Fibroblast of lung (primary cell): ENCODE data around the gene POC1B. TPM values are rescaled to one million over a fixed set of nuclear protein-coding genes. Genes with fewer than 3 reads are reported as not detected.

Source experiments
- DNase-seq, 2 donors: peaks; one replicate each; pipeline versions ENCODE4 v3.0.0 to v3.0.0-alpha.2; 2010; ENCODE audit warnings: low read depth in 2 of 2
- H2AFZ ChIP-seq: 2 replicates; pipeline ENCODE4 v1.5.1; 2012; ENCODE audit warnings: low read length, control low read depth, inconsistent platforms
- H3K27ac ChIP-seq: 2 replicates; pipeline ENCODE4 v1.5.1; 2011; ENCODE audit warnings: low read length, control low read depth; ENCODE audit not compliant: insufficient read depth
- H3K27me3 ChIP-seq: 2 replicates; pipeline ENCODE4 v1.5.1; 2011; ENCODE audit warnings: mild to moderate bottlenecking, low read length; ENCODE audit not compliant: control insufficient read depth, insufficient read depth
- H3K36me3 ChIP-seq: 2 replicates; pipeline ENCODE4 v1.5.1; 2011; ENCODE audit warnings: low read length; ENCODE audit not compliant: control insufficient read depth, insufficient read depth
- H3K4me1 ChIP-seq: 2 replicates; pipeline ENCODE4 v1.5.1; 2011; ENCODE audit warnings: low read length; ENCODE audit not compliant: control insufficient read depth, insufficient read depth; ENCODE audit errors: extremely low read depth
- H3K4me2 ChIP-seq: 2 replicates; pipeline ENCODE4 v1.5.1; 2011; ENCODE audit warnings: low read length, control low read depth; ENCODE audit not compliant: insufficient read depth; ENCODE audit errors: extremely low read depth
- H3K4me3 ChIP-seq, 4 experiments: fragments of 200-600 bp in 1 of 4; sonication (generic) in 1 of 4; replicated peaks in 1 of 4; 2 replicates each; pipeline ENCODE4 v1.5.1; 2011 to 2016; ENCODE audit warnings: low read length in 4 of 4, low read depth in 3 of 4, mild to moderate bottlenecking in 3 of 4, control low read depth in 2 of 4, inconsistent platforms in 1 of 4, mixed read lengths in 1 of 4; ENCODE audit not compliant: insufficient read depth in 1 of 4; ENCODE audit errors: control extremely low read depth in 1 of 4
- H3K79me2 ChIP-seq: 2 replicates; pipeline ENCODE4 v1.5.1; 2012; ENCODE audit warnings: mild to moderate bottlenecking, low read length, inconsistent platforms; ENCODE audit not compliant: control insufficient read depth, insufficient read depth
- H3K9ac ChIP-seq: 2 replicates; pipeline ENCODE4 v1.5.1; 2011; ENCODE audit warnings: mild to moderate bottlenecking, low read length, control low read depth; ENCODE audit not compliant: insufficient read depth
- H3K9me3 ChIP-seq: 2 replicates; pipeline ENCODE4 v1.5.1; 2012; ENCODE audit warnings: low read depth, low read length; ENCODE audit not compliant: control insufficient read depth, insufficient read depth
- H4K20me1 ChIP-seq: 2 replicates; pipeline ENCODE4 v1.5.1; 2011; ENCODE audit warnings: low read length; ENCODE audit not compliant: control insufficient read depth, insufficient read depth; ENCODE audit errors: extremely low read depth
- EZH2 ChIP-seq: IDR thresholded peaks from 2 replicates; pipeline ENCODE4 v1.5.1; 2012; ENCODE audit warnings: low read length, control low read depth, mild to moderate bottlenecking; ENCODE audit errors: missing control alignments
- polyA plus RNA-seq, 2 donors: library from polyadenylated mRNA; depleted of rRNA in 1 of 2; stranded (reverse) in 1 of 2; unstranded in 1 of 2; fragments of >200 nt; gene quantifications; 2 replicates each; pipeline ENCODE4 v1.2.1, GENCODE V29; 2011 to 2012; ENCODE audit warnings: missing spikeins in 1 of 2
- total RNA-seq: library from RNA; depleted of rRNA; stranded (reverse); fragments of >200 nt; gene quantifications from 2 replicates; pipeline ENCODE4 v1.2.1, GENCODE V29; 2014
- TF ChIP-seq, protein P1 (sequence below), 2 donors: IDR thresholded peaks in 1 of 2; conservative IDR thresholded peaks in 1 of 2; 1 replicate in 1 of 2; 2 replicates in 1 of 2; pipeline ENCODE4 v1.5.1; 2011 to 2012; ENCODE audit warnings: low read length in 2 of 2, control low read depth in 1 of 2, inconsistent platforms in 1 of 2, low read depth in 1 of 2, mild to moderate bottlenecking in 1 of 2

POC1B gene
- total and polyA plus RNA-seq, 2 donors (not counting 1 experiment from before 2014, with no cell fraction given) = 10.2 to 16.7 TPM

DNA sequence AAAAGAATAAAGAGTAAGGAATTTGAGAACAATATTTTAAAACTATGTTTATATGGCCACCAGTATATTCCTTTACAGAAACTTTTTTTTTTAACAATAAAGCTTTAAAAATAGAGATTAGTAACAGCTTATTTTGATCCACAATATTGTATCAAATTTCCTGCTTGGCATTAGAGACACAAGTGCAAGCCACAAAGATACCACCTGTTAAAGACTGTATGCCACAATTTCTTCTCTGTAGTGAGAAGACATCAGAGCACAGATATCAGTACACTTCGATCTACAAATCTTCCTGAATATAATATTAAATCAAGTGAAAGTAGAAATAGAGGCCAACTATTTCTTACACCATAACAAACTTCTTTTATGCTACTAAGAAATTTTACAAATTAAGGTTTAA is 69.3 kb downstream of the POC1B start:
- no peaks in the 10 kb centered on the region for H3K27me3 ChIP-seq

DNA sequence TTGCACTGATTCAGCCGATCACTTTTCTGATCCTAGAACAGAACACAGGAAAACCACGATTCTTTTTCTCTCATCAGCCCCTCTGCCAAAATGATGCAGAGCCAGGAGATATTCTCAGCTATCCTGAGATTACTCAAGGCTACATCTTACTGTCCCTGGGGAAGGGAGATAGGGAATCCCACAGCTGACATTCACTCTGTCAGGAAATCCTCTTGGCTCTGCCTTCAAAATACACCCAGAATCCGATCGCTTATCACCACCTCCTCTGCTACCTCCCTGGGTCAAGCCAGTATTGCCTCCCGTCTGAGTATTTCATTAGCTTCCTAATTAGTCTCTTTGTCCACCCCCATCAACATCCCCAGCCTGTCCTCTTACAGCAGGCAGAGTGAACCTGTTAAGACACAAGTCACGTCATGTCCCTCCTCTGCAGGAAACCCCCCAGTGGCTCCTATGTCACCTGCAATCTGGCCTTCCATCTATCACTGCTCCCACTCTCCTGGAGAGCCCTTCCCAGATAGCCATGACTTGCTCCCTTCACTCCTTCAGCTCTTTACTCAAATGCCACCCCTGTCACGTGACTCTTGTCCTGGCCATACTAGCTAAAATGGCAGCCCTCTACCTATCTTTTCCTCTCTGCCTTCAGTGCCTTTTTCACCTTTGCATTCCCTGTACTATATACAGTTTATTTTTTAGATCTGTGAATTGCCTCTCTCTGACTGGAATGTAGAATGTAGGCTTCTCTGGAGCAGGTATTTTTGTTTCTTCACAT is 71.6 kb downstream of the POC1B start:
- Histone ChIP-seq H3K79me2 (no peaks in the 10 kb centered on the region), H3K27me3 (no peaks in the 10 kb centered on the region), H3K9me3 (no peaks in the 10 kb centered on the region), H3K9ac (peak overlapping the region; percentile 14), H3K4me3 (no peak overlapping the region), H3K4me2 (peak overlapping the region; percentile 48), H3K36me3 (no peaks in the 10 kb centered on the region), H3K27ac (peak overlapping the region; percentile 69), H3K4me1 (peaks cover 15% of the 10 kb centered on the region), H2AFZ (peak overlapping the region; percentile 7), H4K20me1 (no peaks in the 10 kb centered on the region)
- no peak for DNase-seq
- TF ChIP-seq, protein P1, sequence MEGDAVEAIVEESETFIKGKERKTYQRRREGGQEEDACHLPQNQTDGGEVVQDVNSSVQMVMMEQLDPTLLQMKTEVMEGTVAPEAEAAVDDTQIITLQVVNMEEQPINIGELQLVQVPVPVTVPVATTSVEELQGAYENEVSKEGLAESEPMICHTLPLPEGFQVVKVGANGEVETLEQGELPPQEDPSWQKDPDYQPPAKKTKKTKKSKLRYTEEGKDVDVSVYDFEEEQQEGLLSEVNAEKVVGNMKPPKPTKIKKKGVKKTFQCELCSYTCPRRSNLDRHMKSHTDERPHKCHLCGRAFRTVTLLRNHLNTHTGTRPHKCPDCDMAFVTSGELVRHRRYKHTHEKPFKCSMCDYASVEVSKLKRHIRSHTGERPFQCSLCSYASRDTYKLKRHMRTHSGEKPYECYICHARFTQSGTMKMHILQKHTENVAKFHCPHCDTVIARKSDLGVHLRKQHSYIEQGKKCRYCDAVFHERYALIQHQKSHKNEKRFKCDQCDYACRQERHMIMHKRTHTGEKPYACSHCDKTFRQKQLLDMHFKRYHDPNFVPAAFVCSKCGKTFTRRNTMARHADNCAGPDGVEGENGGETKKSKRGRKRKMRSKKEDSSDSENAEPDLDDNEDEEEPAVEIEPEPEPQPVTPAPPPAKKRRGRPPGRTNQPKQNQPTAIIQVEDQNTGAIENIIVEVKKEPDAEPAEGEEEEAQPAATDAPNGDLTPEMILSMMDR (conservative IDR thresholded peaks at IDR 0.05 in 1 of 2, IDR thresholded peaks at IDR 0.05 in 1 of 2; ENCODE audit: low read depth in 1 of 2, low read length in 2 of 2) = no peak
- TF ChIP-seq EZH2 = no peak

More for the DNA sequence above, 69.3 kb downstream of the POC1B start:
- no peaks in the 10 kb centered on the region for H3K36me3 ChIP-seq
- H3K4me3 ChIP-seq = no peak overlapping the region
- peaks cover 14% of the 10 kb centered on the region for H3K4me1 ChIP-seq
- H4K20me1 ChIP-seq = no peaks in the 10 kb centered on the region
- no peaks in the 10 kb centered on the region for H3K79me2 ChIP-seq
- no peak for DNase-seq
- TF ChIP-seq, protein P1 (conservative IDR thresholded peaks at IDR 0.05 in 1 of 2, IDR thresholded peaks at IDR 0.05 in 1 of 2; ENCODE audit: low read depth in 1 of 2, low read length in 2 of 2) = no peak
- no peak for TF ChIP-seq EZH2
- no peak overlapping the region for H3K4me2 ChIP-seq
- H3K27ac ChIP-seq = no peak overlapping the region
- no peak overlapping the region for H2AFZ ChIP-seq
- H3K9me3 ChIP-seq = no peaks in the 10 kb centered on the region
- H3K9ac ChIP-seq = no peak overlapping the region

DNA sequence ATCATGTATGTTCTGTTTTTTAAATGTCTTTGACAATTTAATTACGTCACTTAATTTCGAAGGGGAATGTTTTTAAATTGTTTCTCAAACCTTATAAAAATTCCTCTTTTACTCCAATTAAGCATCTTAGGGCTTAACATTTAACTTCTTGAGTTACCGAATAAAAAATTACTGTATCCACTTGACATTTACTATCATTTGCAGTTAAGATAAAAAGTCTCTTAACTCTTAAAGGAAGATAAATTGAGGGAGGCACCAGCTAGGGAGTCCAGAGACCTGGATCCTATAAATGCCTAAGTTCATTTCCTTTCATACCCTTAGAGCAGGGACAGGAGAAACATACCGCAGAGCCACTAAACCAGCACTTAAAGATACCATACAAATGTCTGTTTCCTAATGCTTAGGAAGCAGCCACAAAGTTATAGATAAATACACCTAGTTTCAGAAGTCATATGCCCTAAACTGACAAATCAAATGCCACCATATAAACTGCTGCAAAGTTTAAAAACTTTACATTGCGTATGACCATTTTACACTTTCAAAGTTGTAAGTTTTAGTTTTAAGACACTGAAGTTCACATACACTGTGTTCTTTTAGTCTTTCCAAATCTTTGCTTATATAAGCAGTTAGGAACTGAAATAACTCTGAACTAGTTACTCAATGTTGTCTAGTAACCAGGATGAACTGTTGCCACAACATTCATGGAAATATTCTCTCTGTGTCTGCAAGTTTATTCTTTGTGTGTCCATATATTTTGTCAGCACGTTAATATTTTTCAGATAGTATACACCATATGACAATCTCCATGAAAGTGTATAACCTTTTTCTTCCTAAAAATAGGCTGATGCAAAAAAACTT is 72.5 kb downstream of the POC1B start:
- peak overlapping the region in 2 of 4 experiments; percentile 0 to 10 for H3K4me3 ChIP-seq
- H4K20me1 ChIP-seq = no peaks in the 10 kb centered on the region
- peak overlapping the region; percentile 16 for H3K9ac ChIP-seq
- no peaks in the 10 kb centered on the region for H3K36me3 ChIP-seq
- peaks cover 15% of the 10 kb centered on the region for H3K4me1 ChIP-seq
- peak; percentile 55 to 91 for DNase-seq
- H2AFZ ChIP-seq = no peak overlapping the region
- no peaks in the 10 kb centered on the region for H3K79me2 ChIP-seq
- no peaks in the 10 kb centered on the region for H3K9me3 ChIP-seq
- no peaks in the 10 kb centered on the region for H3K27me3 ChIP-seq
- peak overlapping the region; percentile 67 for H3K4me2 ChIP-seq
- no peak for TF ChIP-seq EZH2
- TF ChIP-seq, protein P1 (conservative IDR thresholded peaks at IDR 0.05 in 1 of 2, IDR thresholded peaks at IDR 0.05 in 1 of 2; ENCODE audit: low read depth in 1 of 2, low read length in 2 of 2) = no peak
- H3K27ac ChIP-seq = peak overlapping the region; percentile 69
